Activated T-cell treated with anti-CD3 and anti-CD28 coated beads, Interleukin-2, amount 50 U/mL, for 1 hour (primary cell): ENCODE results near the gene STPG2.
"Not testable (repeated sequence)": the region's sequence is repeated elsewhere in the genome, so short reads cannot be mapped to it uniquely, and the experiment has no call there.

Experiments
- DNase-seq: peaks from one replicate; pipeline ENCODE4 v3.0.0-alpha.2; 2020

STPG2 gene

GRCh38 chr4:97942137-97942536, 201.1 kb downstream of the STPG2 start:
- no peak for DNase-seq

- DNase-seq, result no peak
Observed at GRCh38 chr4:97938141-97938540, 205.1 kb downstream of the STPG2 start.

- DNase-seq, result no peak
Observed at GRCh38 chr4:97924341-97924958, 218.8 kb downstream of the STPG2 start.

- no peak for DNase-seq
Observed at GRCh38 chr4:97923096-97923495, 220.2 kb downstream of the STPG2 start.

GRCh38 chr4:97917115-97917514, 226.2 kb downstream of the STPG2 start:
- no peak for DNase-seq

- DNase-seq, result no peak
Observed at GRCh38 chr4:97912156-97912555, 231.1 kb downstream of the STPG2 start.

GRCh38 chr4:97911236-97911906, 231.9 kb downstream of the STPG2 start:
- DNase-seq, result no peak

GRCh38 chr4:97910005-97910404, 233.3 kb downstream of the STPG2 start:
- no peak for DNase-seq

GRCh38 chr4:97903436-97904189, 239.7 kb downstream of the STPG2 start:
- DNase-seq, result not testable (repeated sequence)

GRCh38 chr4:97900229-97900628, 243.0 kb downstream of the STPG2 start:
- DNase-seq, result no peak

- no peak for DNase-seq
Observed at GRCh38 chr4:97892592-97893266, 250.5 kb downstream of the STPG2 start.

- DNase-seq, result no peak
Observed at GRCh38 chr4:97879942-97880341, 263.3 kb downstream of the STPG2 start.

- DNase-seq, result no peak
Observed at GRCh38 chr4:97868097-97868496, 275.2 kb downstream of the STPG2 start.

GRCh38 chr4:97867557-97868091, 275.7 kb downstream of the STPG2 start:
- DNase-seq, result no peak

GRCh38 chr4:97866821-97867556, 276.3 kb downstream of the STPG2 start:
- no peak for DNase-seq

- DNase-seq, result no peak
Observed at GRCh38 chr4:97851115-97851514, 292.2 kb downstream of the STPG2 start.

GRCh38 chr4:97845758-97846157, 297.5 kb downstream of the STPG2 start:
- DNase-seq, result no peak

- DNase-seq, result no peak
Observed at GRCh38 chr4:97841512-97841911, 301.8 kb downstream of the STPG2 start.

- no peak for DNase-seq
Observed at GRCh38 chr4:97836662-97837061, 306.6 kb downstream of the STPG2 start.

GRCh38 chr4:97828646-97829045, 314.6 kb downstream of the STPG2 start:
- DNase-seq, result no peak

- DNase-seq, result no peak
Observed at GRCh38 chr4:97819294-97819693, 324.0 kb downstream of the STPG2 start.

GRCh38 chr4:97812768-97813167, 330.5 kb downstream of the STPG2 start:
- DNase-seq, result no peak
